ENCODE measurements around the gene SND1. TPM values are rescaled to one million over a fixed set of nuclear protein-coding genes. Genes with fewer than 3 reads are reported as not detected.

The SND1 gene
- total RNA-seq, 3 donors from 2014 or later: 260 to 267 (median 267) TPM

DNA sequence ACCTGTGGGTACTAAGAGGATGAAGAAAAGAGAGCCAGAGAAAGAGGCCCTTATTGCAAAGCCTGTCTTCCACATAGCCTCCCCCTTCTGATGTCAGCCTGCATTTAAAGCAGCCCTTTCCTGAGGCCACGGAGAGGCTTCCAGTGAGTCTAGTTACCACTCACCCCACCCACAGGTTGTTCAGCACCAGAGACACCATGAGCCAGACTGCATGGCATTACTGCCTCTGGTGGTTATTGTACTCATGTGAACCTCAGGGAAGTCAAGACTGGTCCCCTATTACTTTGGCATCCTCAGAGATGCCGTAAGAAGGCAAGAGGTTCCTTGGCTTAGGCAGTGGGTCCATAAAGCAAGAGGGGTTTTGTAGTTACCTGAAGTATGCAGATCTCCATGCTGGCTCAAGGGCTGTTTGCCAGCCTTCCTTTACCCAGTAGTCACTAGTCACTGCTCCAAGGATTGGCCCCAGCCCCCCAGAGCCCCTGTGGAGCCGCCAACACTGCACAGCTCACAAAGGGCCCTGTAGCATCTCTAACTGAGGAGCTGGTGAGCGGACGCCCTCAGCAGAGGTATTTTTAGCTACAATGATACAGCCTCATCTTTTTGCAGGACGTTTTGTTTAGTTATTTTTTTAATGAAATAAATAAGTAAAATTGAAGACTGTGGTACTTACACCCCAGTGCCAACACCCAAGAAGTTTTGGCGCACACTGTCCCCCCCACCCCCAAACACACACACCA lies 358.6 kb downstream of the SND1 start:
- peaks cover 34% of the 10 kb centered on the region for H3K36me3 Mint-ChIP-seq (ENCODE audit: insufficient read depth)
- H3K9me3 Mint-ChIP-seq: no peaks in the 10 kb centered on the region
- no peak overlapping the region for H3K4me3 Mint-ChIP-seq
- no peaks in the 10 kb centered on the region for H3K4me1 Mint-ChIP-seq (ENCODE audit: low read depth)
- ATAC-seq (no peak), DNase-seq (no peak)
- no peaks in the 10 kb centered on the region for H3K27me3 Mint-ChIP-seq (ENCODE audit: low read depth)

DNA sequence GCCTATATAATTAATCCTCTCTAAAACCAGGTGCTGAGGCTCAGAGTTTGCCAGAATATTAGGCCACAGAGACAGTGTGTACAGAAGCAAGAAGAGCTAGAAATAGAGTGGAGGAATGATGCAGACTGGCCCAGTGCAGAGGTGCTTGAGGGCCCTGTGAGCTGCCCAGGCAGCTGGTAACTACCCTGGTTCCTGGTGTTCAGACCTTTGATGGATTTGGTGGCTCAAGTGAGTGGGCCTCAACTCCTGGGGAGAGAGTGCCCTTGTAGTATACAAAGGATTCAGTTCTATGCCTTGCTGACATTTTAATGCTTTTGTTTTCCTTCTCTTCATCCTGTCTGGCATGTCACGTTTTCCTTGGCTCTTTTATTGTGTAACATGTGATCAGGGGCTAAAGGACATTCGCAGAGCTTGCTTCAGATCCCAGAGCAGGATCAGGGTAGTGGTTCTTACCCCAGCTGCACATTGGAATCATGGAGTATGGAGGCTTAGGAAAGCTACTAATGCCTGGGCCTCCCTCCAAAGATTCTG lies 359.2 kb downstream of the SND1 start:
- no peaks in the 10 kb centered on the region for H3K27me3 Mint-ChIP-seq (ENCODE audit: low read depth)
- DNase-seq (no peak), ATAC-seq (no peak)
- H3K4me1 Mint-ChIP-seq (ENCODE audit: low read depth): no peaks in the 10 kb centered on the region
- H3K9me3 Mint-ChIP-seq: no peaks in the 10 kb centered on the region
- H3K36me3 Mint-ChIP-seq (ENCODE audit: insufficient read depth): peaks cover 30% of the 10 kb centered on the region
- no peak overlapping the region for H3K4me3 Mint-ChIP-seq

DNA sequence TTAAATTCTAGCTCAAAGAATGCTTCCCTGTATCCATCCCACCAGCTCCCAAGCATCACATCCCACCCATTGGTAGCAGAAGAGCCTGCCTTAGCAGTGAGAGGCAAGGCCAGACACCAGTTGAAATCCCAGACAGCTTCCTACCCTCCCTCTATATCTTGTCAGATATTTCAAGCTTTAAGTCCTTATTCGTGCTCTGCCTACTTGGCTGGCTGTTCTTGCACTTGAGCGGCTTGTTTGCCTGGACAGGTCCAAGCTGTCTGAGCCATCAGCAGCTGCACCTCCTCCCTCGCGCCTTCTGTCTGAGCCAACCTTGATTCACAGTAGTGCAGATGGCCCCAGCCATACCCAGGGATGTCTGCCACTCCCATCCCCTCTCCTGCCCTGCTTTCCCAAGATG lies 362.8 kb downstream of the SND1 start:
- no peak for DNase-seq
- Mint-ChIP-seq H3K36me3 (ENCODE audit: insufficient read depth) (peaks cover 35% of the 10 kb centered on the region), H3K4me1 (ENCODE audit: low read depth) (no peaks in the 10 kb centered on the region)

DNA sequence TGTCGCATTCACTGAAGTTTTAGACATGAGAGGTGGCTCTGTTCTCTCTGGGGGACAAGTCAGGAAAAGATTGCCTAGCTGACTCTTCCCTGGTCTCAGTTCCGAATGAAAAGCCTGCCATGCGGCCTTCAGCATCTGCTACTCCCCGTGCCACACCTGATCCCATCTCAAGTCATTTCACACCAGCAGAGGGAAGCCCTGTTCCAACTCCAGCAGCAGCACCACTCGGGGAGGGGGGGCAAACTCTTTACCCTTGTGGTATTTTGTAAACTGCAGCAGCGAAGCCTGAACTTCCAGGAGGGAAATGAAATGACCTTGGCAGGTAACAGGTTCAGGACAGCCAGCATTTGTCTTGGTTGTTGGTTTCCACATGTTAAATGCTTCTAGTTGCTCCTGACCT lies 365.5 kb downstream of the SND1 start:
- H3K36me3 Mint-ChIP-seq (ENCODE audit: insufficient read depth): peaks cover 42% of the 10 kb centered on the region
- no peak for ATAC-seq
- DNase-seq: no peak
- no peaks in the 10 kb centered on the region for H3K27me3 Mint-ChIP-seq (ENCODE audit: low read depth)
- peaks cover 2% of the 10 kb centered on the region for H3K4me1 Mint-ChIP-seq (ENCODE audit: low read depth)
- no peak overlapping the region for H3K4me3 Mint-ChIP-seq
- H3K9me3 Mint-ChIP-seq: no peaks in the 10 kb centered on the region

More for the DNA sequence above, 362.8 kb downstream of the SND1 start:
- no peak for ATAC-seq
- Mint-ChIP-seq H3K9me3 (no peaks in the 10 kb centered on the region), H3K4me3 (no peak overlapping the region), H3K27me3 (ENCODE audit: low read depth) (no peaks in the 10 kb centered on the region)

DNA sequence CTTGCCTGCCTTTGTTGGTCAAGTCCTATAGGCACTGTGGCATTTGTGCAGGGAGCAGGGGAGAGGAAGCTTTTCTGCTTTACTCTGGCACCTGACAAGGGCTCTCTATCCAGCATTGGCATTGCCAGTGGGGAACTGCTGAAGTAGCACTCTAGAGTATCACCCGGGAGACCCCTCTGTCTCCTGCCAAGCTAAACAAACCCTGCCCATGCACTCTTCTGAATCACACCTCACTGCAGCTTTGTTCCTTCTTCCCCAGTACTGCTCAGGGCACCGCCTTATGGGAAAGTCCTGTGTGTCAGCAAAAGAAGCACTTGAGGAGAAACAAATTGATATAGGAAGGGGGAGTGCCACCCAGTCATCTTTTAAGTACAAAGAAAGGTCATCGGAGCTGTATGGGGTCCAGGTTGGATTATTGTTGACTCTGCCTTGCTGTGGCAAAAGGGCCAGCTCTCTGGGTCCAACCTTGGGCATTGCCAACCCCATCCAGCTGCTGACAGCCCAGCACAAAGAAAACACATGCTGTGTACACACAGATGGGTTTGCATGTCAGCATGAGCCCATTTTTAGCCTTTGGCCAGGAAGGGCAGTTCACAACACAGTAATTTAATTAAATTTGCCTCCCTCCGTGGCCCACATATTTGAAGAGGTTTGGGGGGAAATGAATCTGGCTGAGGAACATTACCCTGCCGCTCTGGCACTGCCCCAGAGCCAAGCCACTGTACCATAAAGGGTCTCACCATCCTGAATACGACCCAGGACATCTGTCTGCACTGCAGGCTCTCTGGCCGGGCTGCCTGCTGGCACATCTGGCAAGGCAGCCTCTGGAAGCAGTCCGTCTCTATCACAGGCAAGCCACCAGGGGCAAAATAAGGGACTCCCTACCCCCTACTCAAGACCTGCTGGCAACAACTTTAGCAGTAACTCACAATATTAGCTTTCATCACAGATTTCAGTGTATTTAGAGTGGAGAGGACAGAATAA lies 366.2 kb downstream of the SND1 start:
- Mint-ChIP-seq H3K4me1 (ENCODE audit: low read depth) (peaks cover 2% of the 10 kb centered on the region), H3K4me3 (no peak overlapping the region), H3K27me3 (ENCODE audit: low read depth) (no peaks in the 10 kb centered on the region), H3K9me3 (no peaks in the 10 kb centered on the region), H3K36me3 (ENCODE audit: insufficient read depth) (peaks cover 37% of the 10 kb centered on the region)
- DNase-seq (no peak), ATAC-seq (no peak)

DNA sequence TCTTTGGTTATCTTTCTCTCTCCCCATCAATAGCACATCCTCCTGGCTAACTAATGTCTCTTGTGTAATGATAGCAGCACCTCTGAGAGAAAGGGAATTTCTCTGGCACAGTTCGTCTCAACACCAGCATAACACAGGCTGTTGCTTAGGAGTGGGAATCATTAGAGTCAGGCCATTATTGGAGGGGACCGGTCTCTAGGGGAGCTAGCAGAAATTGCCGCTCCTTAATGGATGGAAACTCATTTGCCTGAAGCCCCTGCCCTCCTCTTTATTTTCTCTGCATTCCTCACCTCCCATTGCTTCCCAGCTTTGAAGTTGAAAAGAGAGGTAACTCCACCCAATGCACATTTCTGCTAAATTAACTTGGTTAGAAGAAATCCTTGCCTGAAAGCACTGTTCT lies 367.3 kb downstream of the SND1 start:
- Mint-ChIP-seq H3K36me3 (ENCODE audit: insufficient read depth) (peaks cover 32% of the 10 kb centered on the region), H3K27me3 (ENCODE audit: low read depth) (no peaks in the 10 kb centered on the region), H3K4me1 (ENCODE audit: low read depth) (peaks cover 2% of the 10 kb centered on the region), H3K4me3 (no peak overlapping the region), H3K9me3 (no peaks in the 10 kb centered on the region)
- DNase-seq: no peak
- ATAC-seq: no peak

DNA sequence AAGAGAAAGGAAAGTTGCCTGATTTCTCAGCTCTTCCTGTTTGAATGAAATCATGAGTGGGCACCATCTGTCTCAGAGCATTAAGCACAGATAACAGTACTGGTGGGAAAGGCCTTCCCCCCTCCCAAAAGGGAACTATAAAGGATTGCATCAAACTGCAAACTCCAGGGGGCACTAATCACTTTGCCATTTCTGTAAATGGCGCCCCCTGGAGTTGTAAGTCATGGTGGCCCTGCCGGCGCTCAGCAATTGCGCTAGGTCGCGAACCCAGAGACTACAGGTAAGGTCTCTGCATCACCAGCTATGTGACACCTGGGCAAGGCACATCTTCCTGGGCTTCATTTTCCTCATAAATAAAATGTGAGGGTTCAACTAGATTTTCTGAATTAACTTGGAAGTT lies 368.2 kb downstream of the SND1 start:
- peaks cover 27% of the 10 kb centered on the region for H3K36me3 Mint-ChIP-seq (ENCODE audit: insufficient read depth)
- H3K27me3 Mint-ChIP-seq (ENCODE audit: low read depth): no peaks in the 10 kb centered on the region
- ATAC-seq: peak in 1 of 2 donors; percentile 51
- DNase-seq: no peak
- no peak overlapping the region for H3K4me3 Mint-ChIP-seq
- peaks cover 2% of the 10 kb centered on the region for H3K4me1 Mint-ChIP-seq (ENCODE audit: low read depth)
- H3K9me3 Mint-ChIP-seq: no peaks in the 10 kb centered on the region

DNA sequence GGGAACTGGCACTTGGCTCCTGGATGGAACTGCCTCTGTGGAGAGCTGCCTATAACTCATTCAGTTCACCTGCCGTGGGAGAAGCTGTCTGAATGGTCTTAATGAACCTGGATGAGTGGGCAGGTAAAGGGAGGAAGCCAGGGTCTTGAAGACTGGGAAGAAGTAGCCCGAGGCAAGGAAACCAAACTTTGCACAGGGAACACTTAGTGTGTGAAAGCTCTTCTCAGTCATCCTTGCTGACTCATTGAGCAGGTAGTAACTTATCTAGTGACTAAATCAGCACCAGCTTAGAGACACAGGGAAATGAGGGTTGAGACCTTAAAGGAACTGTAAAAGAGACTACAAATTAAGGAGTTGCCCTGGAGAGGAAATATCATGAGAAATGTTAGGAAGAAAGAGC lies 369.4 kb downstream of the SND1 start:
- ATAC-seq (peak in 1 of 2 donors; percentile 37), DNase-seq (no peak)
- Mint-ChIP-seq H3K9me3 (no peaks in the 10 kb centered on the region), H3K27me3 (ENCODE audit: low read depth) (no peaks in the 10 kb centered on the region), H3K36me3 (ENCODE audit: insufficient read depth) (peaks cover 33% of the 10 kb centered on the region), H3K4me1 (ENCODE audit: low read depth) (peaks cover 2% of the 10 kb centered on the region), H3K4me3 (no peak overlapping the region)

DNA sequence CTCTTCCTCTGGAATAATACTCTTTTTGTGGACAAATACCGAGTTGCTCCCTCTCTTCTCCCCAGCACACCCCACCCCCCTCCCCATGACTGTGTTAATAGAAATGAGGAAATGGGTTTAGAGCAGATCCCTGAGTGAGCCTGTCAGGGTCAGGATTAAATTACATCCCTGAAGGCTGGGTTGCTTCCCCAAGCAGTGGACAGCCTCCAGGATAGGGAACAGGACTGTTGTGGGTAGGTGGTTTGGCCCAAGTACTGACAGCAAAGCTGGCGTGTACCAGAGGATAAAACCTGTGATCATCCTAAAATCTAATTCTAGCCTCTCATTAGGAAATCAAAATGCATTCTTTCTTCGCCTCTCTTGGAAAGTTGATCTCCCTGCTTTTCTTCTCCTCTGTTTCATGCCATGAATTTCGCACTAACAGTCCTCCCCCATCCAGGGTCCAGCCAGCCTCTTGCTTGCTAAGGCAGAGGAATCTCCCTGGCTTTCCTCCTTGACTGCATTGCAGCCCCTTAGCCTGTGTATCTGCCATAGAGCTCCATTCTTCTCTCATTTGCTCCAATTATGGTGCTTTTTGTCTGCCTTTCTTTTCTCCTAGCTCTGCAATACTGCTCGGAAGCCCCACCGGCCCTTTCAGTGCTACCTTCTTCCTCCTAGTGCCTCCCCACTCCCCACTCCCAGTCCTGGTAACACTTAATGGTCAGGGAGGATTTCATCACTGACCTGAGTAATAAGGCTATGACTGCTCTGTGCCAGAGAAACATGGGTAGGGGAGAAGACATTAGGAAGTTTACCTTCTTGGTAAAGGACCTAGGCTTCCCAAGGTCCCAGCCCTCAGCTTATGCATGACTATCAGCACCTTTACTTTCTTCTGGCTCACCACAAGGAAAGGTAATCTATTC lies 370.9 kb downstream of the SND1 start:
- Mint-ChIP-seq H3K36me3 (ENCODE audit: insufficient read depth) (peaks cover 36% of the 10 kb centered on the region), H3K4me1 (ENCODE audit: low read depth) (peaks cover 2% of the 10 kb centered on the region), H3K9me3 (no peaks in the 10 kb centered on the region), H3K27me3 (ENCODE audit: low read depth) (no peaks in the 10 kb centered on the region), H3K4me3 (no peak overlapping the region)
- ATAC-seq: no peak
- no peak for DNase-seq

DNA sequence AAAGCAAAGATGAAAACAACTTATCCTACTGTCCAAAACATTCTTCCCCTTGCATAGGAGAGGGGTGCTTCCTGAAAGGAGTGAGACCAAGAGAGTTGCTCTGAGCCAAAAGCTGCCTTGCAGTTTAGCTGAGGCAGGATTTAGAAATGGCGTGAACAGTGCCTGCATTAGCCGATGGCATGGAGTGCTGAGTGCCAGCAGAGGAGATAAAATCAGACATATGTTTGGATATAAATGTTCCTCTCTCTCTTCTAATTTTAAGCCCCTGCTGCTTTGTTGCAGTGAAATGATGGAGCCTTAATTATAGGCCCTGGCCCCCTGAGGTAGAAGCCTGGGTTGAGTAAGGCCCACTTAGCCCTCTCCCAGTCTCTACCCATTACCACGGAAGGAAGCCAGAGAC lies 372.2 kb downstream of the SND1 start:
- no peaks in the 10 kb centered on the region for H3K9me3 Mint-ChIP-seq
- no peak for DNase-seq
- H3K36me3 Mint-ChIP-seq (ENCODE audit: insufficient read depth): peaks cover 39% of the 10 kb centered on the region
- H3K4me3 Mint-ChIP-seq: no peak overlapping the region
- H3K27me3 Mint-ChIP-seq (ENCODE audit: low read depth): peaks cover 3% of the 10 kb centered on the region
- ATAC-seq: no peak
- H3K4me1 Mint-ChIP-seq (ENCODE audit: low read depth): peaks cover 5% of the 10 kb centered on the region

DNA sequence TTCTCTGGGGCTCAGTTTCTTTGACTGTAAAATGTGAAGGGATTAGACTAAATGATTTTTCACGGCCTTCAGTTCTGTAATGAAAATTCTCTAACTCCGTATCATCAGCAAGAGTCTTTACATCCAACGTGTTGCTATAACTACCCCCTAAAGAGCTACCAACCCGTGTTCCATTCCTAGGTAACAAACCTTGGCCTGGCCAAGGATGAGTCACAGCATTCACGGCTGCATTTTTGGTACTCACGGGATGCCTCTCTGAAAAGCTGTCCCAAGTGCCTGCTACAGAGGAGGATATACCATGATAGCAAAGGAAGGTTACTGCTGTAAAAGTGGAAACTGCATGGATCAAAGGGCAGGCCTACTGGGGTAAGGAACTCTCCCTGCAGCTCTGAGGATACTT lies 373.4 kb downstream of the SND1 start:
- H3K27me3 Mint-ChIP-seq (ENCODE audit: low read depth): peaks cover 9% of the 10 kb centered on the region
- H3K4me1 Mint-ChIP-seq (ENCODE audit: low read depth): peaks cover 14% of the 10 kb centered on the region
- ATAC-seq (no peak), DNase-seq (no peak)
- H3K9me3 Mint-ChIP-seq: no peaks in the 10 kb centered on the region
- H3K4me3 Mint-ChIP-seq: no peak overlapping the region
- H3K36me3 Mint-ChIP-seq (ENCODE audit: insufficient read depth): peaks cover 36% of the 10 kb centered on the region

DNA sequence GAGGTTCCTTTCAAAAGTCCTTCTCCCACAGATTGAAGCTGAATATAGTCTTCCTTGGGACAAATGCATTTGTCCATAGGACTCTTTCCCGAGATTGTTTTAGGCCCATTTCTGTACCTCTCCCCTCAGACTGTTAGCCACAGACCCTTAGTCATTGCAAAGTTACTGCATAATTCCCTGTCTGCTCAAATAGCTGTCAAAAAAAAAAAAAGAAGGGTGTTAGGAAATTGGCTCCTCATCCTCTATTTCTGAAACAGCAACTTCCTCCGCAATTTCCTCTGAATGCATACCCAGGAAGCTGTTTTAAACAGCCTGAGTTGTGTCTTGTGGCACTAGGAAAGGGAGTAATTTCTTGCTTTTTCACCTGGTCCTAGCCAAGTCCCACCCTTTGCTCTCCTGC lies 373.8 kb downstream of the SND1 start:
- peaks cover 31% of the 10 kb centered on the region for H3K36me3 Mint-ChIP-seq (ENCODE audit: insufficient read depth)

DNA sequence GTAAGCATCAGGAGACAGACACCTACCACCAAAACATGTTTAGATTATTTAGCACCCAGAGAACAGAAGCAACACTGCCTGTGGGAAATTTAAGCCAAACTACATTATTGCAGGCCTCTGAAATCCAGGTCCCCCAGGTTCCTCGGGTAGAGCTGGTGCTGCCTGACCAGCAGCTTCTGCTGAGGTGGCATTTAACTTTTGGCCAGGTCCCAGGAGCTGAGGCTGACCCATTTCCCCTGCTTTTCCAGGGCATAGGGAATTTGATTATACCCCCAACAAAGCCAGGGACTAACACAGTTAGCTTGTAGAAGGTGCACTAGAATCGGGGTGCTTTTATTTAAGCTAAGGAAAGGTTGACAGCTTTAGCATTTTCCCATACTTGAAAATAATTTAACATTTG lies 374.6 kb downstream of the SND1 start:
- no peak overlapping the region for H3K4me3 Mint-ChIP-seq
- H3K4me1 Mint-ChIP-seq (ENCODE audit: low read depth): peaks cover 16% of the 10 kb centered on the region
- ATAC-seq: no peak
- no peaks in the 10 kb centered on the region for H3K9me3 Mint-ChIP-seq
- H3K36me3 Mint-ChIP-seq (ENCODE audit: insufficient read depth): peaks cover 25% of the 10 kb centered on the region
- no peak for DNase-seq
- H3K27me3 Mint-ChIP-seq (ENCODE audit: low read depth): peaks cover 9% of the 10 kb centered on the region

More for the DNA sequence above, 373.8 kb downstream of the SND1 start:
- DNase-seq: no peak
- Mint-ChIP-seq H3K9me3 (no peaks in the 10 kb centered on the region), H3K27me3 (ENCODE audit: low read depth) (peaks cover 9% of the 10 kb centered on the region), H3K4me3 (no peak overlapping the region), H3K4me1 (ENCODE audit: low read depth) (peaks cover 17% of the 10 kb centered on the region)
- no peak for ATAC-seq
